Smooth muscle cell (in vitro differentiated cells): ENCODE results near the gene INVS. TPM values are rescaled to one million over a fixed set of nuclear protein-coding genes. Genes with fewer than 3 reads are reported as not detected.

ENCODE experiments used
- DNase-seq: peaks from one replicate; lab custom pipeline; 2025; ENCODE audit not compliant: unreplicated experiment; lab: John Stamatoyannopoulos, UW
- H2AFZ ChIP-seq: fragments of 200-600 bp; sonication (generic); 2 replicates; pipeline ENCODE4 v1.6.0; 2016; ENCODE audit warnings: antibody characterized with exemption, low read depth, mild to moderate bottlenecking
- H3F3A ChIP-seq: fragments of 200-600 bp; sonication (generic); 2 replicates; pipeline ENCODE4 v1.6.0; 2017; ENCODE audit warnings: antibody characterized with exemption, low read depth
- H3K27ac ChIP-seq: fragments of 200-600 bp; sonication (generic); 2 replicates; pipeline ENCODE4 v1.5.1; 2016; ENCODE audit warnings: low read depth, mild to moderate bottlenecking
- H3K27me3 ChIP-seq: fragments of 200-600 bp; sonication (generic); 2 replicates; pipeline ENCODE4 v1.6.1; 2016; ENCODE audit warnings: low read depth, mild to moderate bottlenecking
- H3K36me3 ChIP-seq: fragments of 200-600 bp; sonication (generic); 2 replicates; pipeline ENCODE4 v1.5.1; 2016; ENCODE audit warnings: low read depth
- H3K4me1 ChIP-seq: fragments of 200-600 bp; sonication (generic); 2 replicates; pipeline ENCODE4 v1.5.1; 2016; ENCODE audit warnings: low read depth
- H3K4me2 ChIP-seq: fragments of 200-600 bp; sonication (generic); 2 replicates; pipeline ENCODE4 v1.6.0; 2016; ENCODE audit warnings: mild to moderate bottlenecking
- H3K4me3 ChIP-seq: fragments of 200-600 bp; sonication (generic); 2 replicates; pipeline ENCODE4 v1.5.1; 2016; ENCODE audit warnings: mild to moderate bottlenecking
- H3K79me2 ChIP-seq: fragments of 200-600 bp; sonication (generic); 2 replicates; pipeline ENCODE4 v1.6.0; 2016; ENCODE audit warnings: low read depth, mild to moderate bottlenecking
- H3K9ac ChIP-seq: fragments of 200-600 bp; sonication (generic); 2 replicates; pipeline ENCODE4 v1.6.0; 2016; ENCODE audit warnings: low read depth
- H3K9me3 ChIP-seq: fragments of 200-600 bp; sonication (generic); replicated peaks from 2 replicates; pipeline ENCODE4 v1.5.1; 2016; ENCODE audit warnings: low read depth
- H4K20me1 ChIP-seq: fragments of 200-600 bp; sonication (generic); 2 replicates; pipeline ENCODE4 v1.6.0; 2016; ENCODE audit warnings: low read depth
- CTCF ChIP-seq: fragments of 200-600 bp; sonication (generic); IDR thresholded peaks from 2 replicates; pipeline ENCODE4 v1.5.1; 2017; ENCODE audit warnings: borderline replicate concordance, mild to moderate bottlenecking, antibody characterized with exemption; ENCODE audit not compliant: insufficient read depth, poor library complexity, severe bottlenecking
- WGBS: methylation state at CpG from one replicate; pipeline ENCODE4 v1.1.7; 2016; ENCODE audit warnings: low lambda C conversion rate; 5-methylcytosine and 5-hydroxymethylcytosine counted together
- polyA plus RNA-seq: library from polyadenylated mRNA; unstranded; fragments of >200 nt; fragmentation: Nextera tagmentation; extraction: Ambion mirVana; gene quantifications from 2 replicates; pipeline ENCODE4 v1.2.1, GENCODE V29; 2016
- total RNA-seq: library from RNA; depleted of rRNA; stranded (reverse); fragments of >200 nt; gene quantifications from 2 replicates; pipeline ENCODE4 v1.2.3, GENCODE V29; 2014

The INVS gene
- total and polyA plus RNA-seq, 2 experiments from 2014 or later = 8.1 to 16.0 TPM

- Histone ChIP-seq H3K9me3 (no peaks in the 10 kb centered on the region), H3K79me2 (no peaks in the 10 kb centered on the region), H3K9ac (no peak overlapping the region), H3K4me1 (no peaks in the 10 kb centered on the region), H3K36me3 (no peaks in the 10 kb centered on the region), H3K27ac (no peak overlapping the region), H3K4me2 (no peak overlapping the region), H2AFZ (no peak overlapping the region), H4K20me1 (no peaks in the 10 kb centered on the region), H3K27me3 (no peaks in the 10 kb centered on the region), H3K4me3 (no peak overlapping the region), H3F3A (no peaks in the 10 kb centered on the region)
- TF ChIP-seq CTCF = no peak
- no peak for DNase-seq
- WGBS = 94% methylated on average over 3 of the region's 3 CpGs
Measured at GRCh38 chr9:100267211-100267610, 168.2 kb downstream of the INVS start.

GRCh38 chr9:100268271-100268670, 169.2 kb downstream of the INVS start:
- no peaks in the 10 kb centered on the region for H3K79me2 ChIP-seq
- no peak for DNase-seq
- H3K4me1 ChIP-seq = no peaks in the 10 kb centered on the region
- H3K4me2 ChIP-seq = no peak overlapping the region
- H2AFZ ChIP-seq = no peak overlapping the region
- H3F3A ChIP-seq = no peaks in the 10 kb centered on the region
- no peaks in the 10 kb centered on the region for H3K36me3 ChIP-seq
- H3K4me3 ChIP-seq = no peak overlapping the region
- H3K9ac ChIP-seq = no peak overlapping the region
- 76% methylated on average over 4 of the region's 4 CpGs for WGBS
- no peaks in the 10 kb centered on the region for H3K9me3 ChIP-seq
- no peaks in the 10 kb centered on the region for H4K20me1 ChIP-seq
- no peak overlapping the region for H3K27ac ChIP-seq
- H3K27me3 ChIP-seq = no peaks in the 10 kb centered on the region
- no peak for TF ChIP-seq CTCF

GRCh38 chr9:100269656-100270055, 170.6 kb downstream of the INVS start:
- no peaks in the 10 kb centered on the region for H3K36me3 ChIP-seq
- no peak for DNase-seq
- H3K4me2 ChIP-seq = no peak overlapping the region
- no peak overlapping the region for H3K27ac ChIP-seq
- no peak overlapping the region for H3K4me3 ChIP-seq
- H3K9ac ChIP-seq = no peak overlapping the region
- 97% methylated on average over 1 of the region's 1 CpG for WGBS
- H3K4me1 ChIP-seq = no peaks in the 10 kb centered on the region
- no peaks in the 10 kb centered on the region for H3K9me3 ChIP-seq
- no peak overlapping the region for H2AFZ ChIP-seq
- H3K27me3 ChIP-seq = no peaks in the 10 kb centered on the region
- no peaks in the 10 kb centered on the region for H3F3A ChIP-seq
- no peak for TF ChIP-seq CTCF
- no peaks in the 10 kb centered on the region for H3K79me2 ChIP-seq
- H4K20me1 ChIP-seq = no peaks in the 10 kb centered on the region

GRCh38 chr9:100277166-100277979, 178.3 kb downstream of the INVS start:
- Histone ChIP-seq H3K27ac (no peak overlapping the region), H3F3A (no peaks in the 10 kb centered on the region), H3K36me3 (peaks cover 5% of the 10 kb centered on the region), H2AFZ (no peak overlapping the region), H3K4me1 (no peaks in the 10 kb centered on the region), H3K4me2 (no peak overlapping the region), H3K79me2 (no peaks in the 10 kb centered on the region), H4K20me1 (no peaks in the 10 kb centered on the region), H3K9ac (no peak overlapping the region), H3K27me3 (no peaks in the 10 kb centered on the region), H3K4me3 (no peak overlapping the region), H3K9me3 (no peaks in the 10 kb centered on the region)
- 72% methylated on average over 5 of the region's 5 CpGs for WGBS
- no peak for TF ChIP-seq CTCF
- no peak for DNase-seq
